ENCODE data around the gene KRT37. TPM values are rescaled to one million over a fixed set of nuclear protein-coding genes. Genes with fewer than 3 reads are reported as not detected.

KRT37 gene
- not detected for total RNA-seq

- no peak for DNase-seq (ENCODE audit: low spot score)
Observed at GRCh38 chr17:41424111-41424635, at the start of gene KRT37. KRT37 (minus strand) TSS chr17:41424585; CDS start chr17:41424523, 62 bp downstream.

DNA sequence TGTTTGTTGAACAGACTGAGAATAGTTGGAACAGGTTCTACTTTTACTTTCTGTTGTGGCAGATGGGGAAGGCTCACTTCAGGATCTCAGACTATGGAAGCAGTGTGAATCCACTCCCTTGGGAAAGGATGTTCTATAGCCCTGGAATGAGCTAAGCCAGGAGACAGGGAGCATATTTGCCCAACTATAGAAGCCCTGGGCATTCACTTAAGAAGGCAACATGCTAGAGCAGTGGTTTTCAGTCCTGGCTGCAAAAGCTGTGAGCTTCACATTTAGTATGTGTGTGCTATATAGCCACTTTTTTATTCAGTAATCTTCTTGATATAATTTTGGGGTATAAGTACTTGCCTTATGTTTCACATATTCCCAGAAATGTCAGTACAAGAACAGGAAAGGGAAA lies 44.0 kb upstream of the KRT37 start:
- DNase-seq (ENCODE audit: low spot score): no peak

GRCh38 chr17:41467561-41467960 lies 43.2 kb upstream of the KRT37 start:
- DNase-seq (ENCODE audit: low spot score): no peak

DNA sequence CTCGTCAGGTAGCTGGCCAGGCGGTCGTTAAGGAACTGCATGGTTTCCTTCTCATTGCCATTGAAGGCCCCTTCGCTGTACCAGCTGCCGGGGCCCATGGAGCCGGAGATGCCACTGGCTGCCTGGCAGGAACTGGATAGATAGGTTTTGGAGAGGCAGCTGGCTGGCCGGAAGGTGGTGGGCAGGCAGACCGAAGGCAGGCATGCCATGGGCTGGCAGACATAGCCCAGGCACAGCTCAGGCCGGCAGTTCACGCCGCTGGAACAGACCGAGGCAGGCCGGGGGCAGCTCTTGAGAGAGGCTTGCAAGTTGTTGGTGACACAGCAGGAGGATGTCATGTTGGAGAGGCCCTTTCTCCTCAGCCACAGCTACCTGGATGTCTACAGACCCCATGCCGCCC lies 42.6 kb upstream of the KRT37 start, which contains the start of gene KRT32:
Gene KRT32, minus strand, starts transcription at position 399 of the 400 bp plus-strand sequence. Its CDS starts 61 bp downstream, at position 338.
- no peak for DNase-seq (ENCODE audit: low spot score)

GRCh38 chr17:41464682-41465081 lies 40.3 kb upstream of the KRT37 start:
- peak; percentile 65 for DNase-seq (ENCODE audit: low spot score)

- DNase-seq (ENCODE audit: low spot score): no peak
Observed at GRCh38 chr17:41464173-41464572, 39.8 kb upstream of the KRT37 start.

DNA sequence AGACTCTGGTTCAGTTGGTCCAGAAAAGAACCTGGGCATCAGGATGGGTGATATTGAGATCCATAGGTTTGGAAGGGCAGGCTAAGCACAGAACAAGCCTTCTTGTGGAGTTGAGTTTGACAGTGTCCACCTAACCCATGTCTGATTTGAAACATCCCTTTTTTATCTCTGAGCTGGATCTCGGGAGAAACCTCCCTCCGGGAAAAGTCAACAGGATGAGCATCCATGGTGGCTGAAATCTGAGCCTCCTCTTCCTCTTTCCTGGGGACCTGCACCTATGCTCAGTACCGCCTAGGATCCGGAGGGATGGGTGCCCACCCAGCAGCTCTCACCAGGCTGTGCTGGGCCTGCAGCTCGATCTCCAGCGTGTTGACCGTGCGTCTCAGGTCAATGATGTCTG lies 39.4 kb upstream of the KRT37 start:
- DNase-seq (ENCODE audit: low spot score): no peak

GRCh38 chr17:41462705-41463104 lies 38.3 kb upstream of the KRT37 start:
- no peak for DNase-seq (ENCODE audit: low spot score)

DNA sequence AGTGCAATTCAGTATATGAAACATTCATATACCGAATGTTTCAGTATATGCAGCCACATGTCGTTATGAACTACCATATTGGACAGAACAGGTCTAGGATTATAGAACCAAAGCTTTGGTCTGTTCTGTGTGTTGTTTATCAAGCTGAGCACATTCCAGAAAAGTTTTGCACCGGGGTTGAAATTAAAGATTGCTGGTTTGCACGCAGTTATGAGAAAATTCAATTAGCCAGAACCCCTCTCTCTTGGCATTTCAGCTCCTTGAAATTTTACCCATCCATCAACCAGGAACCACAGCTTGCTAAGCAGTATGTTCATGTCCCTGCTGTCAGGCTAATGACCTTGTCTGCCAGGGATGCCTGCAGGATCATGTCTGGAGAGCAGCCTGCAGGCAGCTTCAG lies 33.3 kb upstream of the KRT37 start:
- no peak for DNase-seq (ENCODE audit: low spot score)

DNA sequence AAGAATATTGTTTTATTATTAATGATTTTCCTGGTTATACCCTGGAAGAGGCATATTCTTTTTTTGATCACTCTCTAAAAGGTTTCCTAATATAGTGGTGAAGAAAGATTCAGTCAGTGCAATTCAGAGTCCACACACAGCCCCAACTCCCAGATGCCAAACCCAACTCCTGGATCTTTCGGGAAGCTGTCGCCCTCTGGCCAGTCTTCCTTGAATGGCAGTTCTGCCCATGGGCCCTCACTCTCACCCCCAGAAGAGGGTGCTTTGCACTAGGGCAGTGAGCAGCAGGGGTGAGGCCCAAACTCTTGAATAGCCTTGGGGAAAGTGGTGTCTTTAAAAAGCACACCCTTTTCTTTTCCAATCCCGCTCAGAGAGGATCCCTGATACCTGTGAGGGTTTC lies 31.8 kb upstream of the KRT37 start:
- DNase-seq (ENCODE audit: low spot score): no peak

DNA sequence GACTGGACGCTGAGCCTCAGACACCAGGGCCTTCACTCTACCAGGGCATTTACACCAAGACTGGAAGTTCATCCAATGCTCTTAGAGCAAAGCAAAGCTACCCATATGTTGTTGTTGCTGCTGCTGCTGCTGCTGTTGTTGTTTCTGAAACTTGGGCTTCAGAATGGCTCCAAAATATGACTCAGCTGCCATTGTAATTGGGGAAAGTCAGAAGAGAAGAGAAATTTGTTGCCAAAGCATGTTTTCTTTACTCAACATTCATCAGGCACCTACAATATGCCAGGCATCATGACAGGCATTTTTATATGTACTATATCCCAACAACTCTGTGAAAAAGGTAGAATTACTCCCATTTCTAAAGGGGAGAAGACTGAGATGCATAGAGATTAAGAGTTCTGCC lies 30.9 kb upstream of the KRT37 start:
- no peak for DNase-seq (ENCODE audit: low spot score)

DNA sequence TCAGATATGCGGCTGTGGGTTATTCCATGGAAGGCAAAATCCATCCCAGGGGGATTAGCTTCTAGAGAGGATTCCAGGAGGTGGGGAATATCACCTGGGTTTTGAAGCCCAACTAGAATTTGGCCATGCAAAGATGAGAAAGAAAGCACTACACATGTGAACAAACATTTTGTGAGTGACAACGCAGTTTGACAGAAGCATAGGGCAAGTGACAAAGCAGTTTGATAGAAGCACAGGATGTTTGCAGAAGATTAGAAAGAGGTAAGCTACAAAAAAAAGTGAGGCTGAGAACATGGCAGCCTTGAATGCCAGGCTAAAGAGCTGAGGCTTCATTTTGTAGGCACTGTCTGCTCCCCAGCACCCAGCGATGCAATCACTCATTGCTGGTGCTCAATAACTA lies 28.7 kb upstream of the KRT37 start:
- DNase-seq (ENCODE audit: low spot score): no peak

DNA sequence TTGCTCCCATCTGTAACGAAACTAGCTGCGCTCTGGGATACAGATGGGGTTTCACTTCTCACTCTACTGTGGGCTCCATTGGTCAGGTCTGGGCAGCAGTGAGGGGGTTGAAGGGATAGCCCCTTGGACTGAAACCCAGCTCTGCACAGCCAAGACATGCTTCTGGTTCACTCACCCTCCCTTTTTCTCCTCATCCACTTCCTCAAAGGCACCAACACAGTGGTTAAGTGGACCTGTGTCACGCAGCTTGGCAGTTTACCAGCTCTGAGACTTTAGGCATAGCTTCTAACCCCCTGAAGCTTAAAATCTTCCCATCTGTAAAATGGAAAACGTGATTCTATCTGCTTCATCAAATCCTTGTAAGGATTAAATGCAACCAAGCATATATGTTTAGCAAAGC lies 27.9 kb upstream of the KRT37 start:
- no peak for DNase-seq (ENCODE audit: low spot score)

- no peak for DNase-seq (ENCODE audit: low spot score)
Observed at GRCh38 chr17:41451154-41451728, 26.9 kb upstream of the KRT37 start.

GRCh38 chr17:41449008-41449407 lies 24.6 kb upstream of the KRT37 start:
- no peak for DNase-seq (ENCODE audit: low spot score)

GRCh38 chr17:41448506-41448905 lies 24.1 kb upstream of the KRT37 start:
- no peak for DNase-seq (ENCODE audit: low spot score)

- DNase-seq (ENCODE audit: low spot score): no peak
Observed at GRCh38 chr17:41446806-41447205, 22.4 kb upstream of the KRT37 start.

DNA sequence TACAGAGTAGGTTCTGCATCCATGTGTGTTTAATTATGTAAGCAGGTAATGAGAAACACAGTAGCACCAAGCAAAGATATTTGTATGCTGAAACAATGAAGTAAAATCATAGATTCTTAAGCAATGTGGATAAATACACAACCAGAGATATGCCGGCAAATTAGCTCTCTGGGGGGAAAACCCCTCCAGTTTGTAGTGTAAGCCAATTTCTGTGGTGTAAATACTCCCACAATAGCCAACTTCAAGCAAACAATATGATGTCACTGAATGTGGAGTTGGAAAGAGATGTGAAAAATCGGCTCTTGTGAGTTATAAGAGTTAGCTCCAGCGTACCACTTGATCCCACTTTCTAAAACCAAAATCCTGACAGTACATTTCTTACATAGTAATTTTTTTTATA lies 20.3 kb upstream of the KRT37 start:
- no peak for DNase-seq (ENCODE audit: low spot score)

- no peak for DNase-seq (ENCODE audit: low spot score)
Observed at GRCh38 chr17:41444186-41444585, 19.8 kb upstream of the KRT37 start.

GRCh38 chr17:41442739-41443138 lies 18.4 kb upstream of the KRT37 start:
- no peak for DNase-seq (ENCODE audit: low spot score)

- DNase-seq (ENCODE audit: low spot score): no peak
Observed at GRCh38 chr17:41440531-41441033, 16.2 kb upstream of the KRT37 start, which contains the start of gene KRT38. KRT38 (minus strand) TSS chr17:41440983; CDS start chr17:41440921, 62 bp downstream.

- no peak for DNase-seq (ENCODE audit: low spot score)
Observed at GRCh38 chr17:41439375-41439774, 15.0 kb upstream of the KRT37 start.

DNA sequence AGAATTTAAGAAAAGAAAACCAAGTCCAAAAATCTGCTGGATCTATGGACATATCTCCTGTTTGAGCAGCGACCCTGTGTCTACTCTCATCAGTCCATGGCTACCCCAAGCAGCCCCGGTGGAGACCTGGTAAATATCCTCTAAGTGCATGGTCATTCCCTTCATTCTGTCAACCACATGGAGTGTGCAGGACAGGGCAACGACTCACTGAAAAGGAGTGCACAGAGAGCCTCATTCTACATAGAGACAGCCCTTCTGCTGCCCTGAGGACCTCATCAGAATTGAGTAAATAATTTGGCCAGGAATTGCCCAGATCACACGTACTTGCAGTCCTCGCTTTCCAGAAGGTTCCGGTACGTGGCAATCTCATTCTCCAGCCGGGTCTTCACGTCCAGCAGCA lies 13.4 kb upstream of the KRT37 start:
- no peak for DNase-seq (ENCODE audit: low spot score)

DNA sequence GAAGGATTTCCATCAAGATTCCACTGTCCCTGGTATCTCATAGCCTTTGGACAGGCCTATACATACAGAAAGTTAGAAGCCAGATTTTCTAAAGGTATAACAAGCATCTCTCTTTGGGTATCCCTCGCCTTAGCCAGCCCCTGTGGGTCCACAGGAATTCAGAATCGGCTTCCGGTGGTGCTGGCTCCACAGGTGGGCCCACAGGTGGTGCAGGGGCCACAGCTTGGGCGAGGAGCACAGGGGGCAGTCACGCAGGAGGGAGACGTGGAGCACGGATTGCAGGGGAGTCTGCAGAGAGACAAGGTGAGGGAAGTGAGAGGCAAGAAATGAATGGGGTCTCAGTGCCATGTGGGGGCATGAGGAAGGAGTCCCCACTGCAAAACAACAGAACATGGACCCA lies 12.9 kb upstream of the KRT37 start:
- DNase-seq (ENCODE audit: low spot score): no peak

Measured in mucosa of gallbladder (tissue), 1 donor.